Right kidney (tissue), 1 donor: Measurements from ENCODE around the gene NAV2.

Experiments used
- DNase-seq: peaks from one replicate; pipeline ENCODE4 v3.0.0-alpha.2; 2016

NAV2 gene

DNA sequence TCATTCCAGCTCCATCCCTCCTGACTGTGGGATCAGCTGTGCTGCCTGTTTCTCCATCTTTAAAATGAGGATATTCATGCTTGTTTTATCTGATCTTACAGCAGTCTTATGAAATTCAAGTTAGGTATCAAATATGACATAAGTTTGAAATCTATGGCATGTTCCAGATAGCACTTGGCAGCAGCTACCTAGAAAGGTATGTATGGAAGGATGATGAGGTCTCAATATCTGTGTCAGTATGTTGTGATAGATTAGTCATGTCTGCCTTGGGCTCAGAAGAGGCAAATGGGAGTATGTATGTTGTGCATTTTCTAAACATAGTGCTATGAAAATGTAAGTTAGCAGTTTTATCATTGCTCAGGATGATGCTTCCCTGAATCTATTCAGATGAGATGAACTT is 122.1 kb downstream of the NAV2 start:
- DNase-seq, result no peak

DNA sequence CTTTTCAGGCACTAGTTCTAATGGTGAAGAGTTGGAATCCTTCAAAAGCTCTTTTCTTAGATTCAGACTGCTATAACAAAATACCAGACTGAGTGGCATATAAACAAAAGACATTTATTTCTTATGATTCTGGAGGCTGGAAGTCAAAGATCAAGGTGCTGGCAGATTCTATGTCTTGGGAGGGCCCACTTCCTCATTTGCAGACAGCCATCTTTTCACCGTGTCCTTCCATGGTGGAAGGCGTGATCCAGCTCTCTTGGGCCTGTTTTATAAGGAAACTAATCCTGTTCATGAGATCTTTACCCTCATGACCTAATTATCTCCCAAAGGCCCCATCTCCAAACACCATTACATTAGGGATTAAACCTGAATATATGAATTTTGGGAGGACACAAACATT is 124.0 kb downstream of the NAV2 start:
- DNase-seq, result no peak

DNA sequence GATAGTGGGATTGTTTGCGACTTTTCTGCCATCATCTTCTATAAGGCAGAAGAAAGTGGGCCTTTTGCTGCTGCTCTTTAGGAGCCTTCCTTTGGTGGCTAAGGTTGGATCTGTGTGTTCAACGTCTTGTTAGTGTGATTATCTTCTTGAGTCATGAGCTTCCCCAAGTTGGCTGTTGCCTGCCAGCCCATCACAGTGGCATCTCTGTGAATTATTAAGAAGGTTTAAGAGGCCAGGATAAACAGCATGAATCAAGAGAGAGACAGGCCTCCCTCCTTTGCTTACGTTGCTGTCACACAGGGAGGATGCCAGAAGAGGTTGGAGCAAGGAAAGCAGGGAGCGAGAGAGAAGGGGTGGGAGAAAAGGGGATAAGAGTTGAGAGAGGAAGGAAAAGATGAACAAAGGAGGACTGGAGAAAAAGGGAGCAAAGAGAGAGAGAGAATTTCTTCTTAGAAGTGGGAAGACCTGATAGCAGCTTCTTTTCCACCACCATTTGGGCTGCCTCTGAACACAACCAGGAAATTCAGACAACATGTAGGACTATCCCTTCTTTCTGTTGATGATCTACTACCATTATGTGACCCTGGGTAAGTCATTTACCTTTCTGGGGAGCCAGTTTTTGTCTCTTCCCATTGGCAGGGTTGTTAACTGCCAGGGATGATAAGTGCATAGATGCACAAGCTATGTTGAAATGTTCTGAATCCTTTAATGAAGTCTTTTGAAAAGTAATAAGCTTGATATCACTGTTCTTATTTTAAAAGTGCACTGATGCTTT is 126.5 kb downstream of the NAV2 start:
- no peak for DNase-seq

DNA sequence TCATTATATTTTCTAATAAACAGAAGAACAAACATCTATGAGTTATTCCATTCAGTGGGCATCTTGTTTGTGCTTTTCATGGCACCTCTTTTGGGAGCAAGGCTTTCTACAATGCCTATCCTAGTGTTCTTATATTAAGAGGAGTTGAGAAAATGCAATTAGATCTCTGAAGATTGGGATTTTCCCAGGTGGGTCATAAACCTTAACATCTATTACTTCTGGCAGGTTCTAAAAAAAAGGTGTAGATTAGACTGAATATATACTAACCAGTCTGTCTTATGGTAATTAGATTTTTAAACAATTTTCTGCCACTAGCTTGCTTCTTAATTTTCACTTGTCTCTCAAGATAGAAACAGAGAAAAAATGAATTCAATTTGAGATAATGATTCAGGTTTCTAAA is 128.3 kb downstream of the NAV2 start:
- no peak for DNase-seq

DNA sequence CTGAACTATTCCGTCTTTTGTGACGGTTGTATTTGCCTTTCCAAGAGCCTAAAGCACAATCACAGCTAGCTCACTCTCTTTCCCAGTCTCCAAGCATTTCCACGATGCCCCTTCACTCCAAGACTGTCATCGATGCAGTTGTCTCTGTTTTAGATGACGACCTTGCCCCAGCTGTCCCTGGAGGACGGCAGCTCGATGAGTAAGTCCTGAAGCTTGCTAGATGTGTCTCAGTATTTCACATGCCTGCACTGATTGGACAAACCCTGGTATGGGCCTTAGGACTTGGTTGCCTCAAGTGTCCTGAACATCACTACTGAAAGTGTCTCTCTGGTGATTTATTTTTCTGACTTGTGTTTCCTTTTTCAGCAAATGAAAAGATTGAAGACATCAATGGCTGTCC is 129.9 kb downstream of the NAV2 start:
- no peak for DNase-seq

DNA sequence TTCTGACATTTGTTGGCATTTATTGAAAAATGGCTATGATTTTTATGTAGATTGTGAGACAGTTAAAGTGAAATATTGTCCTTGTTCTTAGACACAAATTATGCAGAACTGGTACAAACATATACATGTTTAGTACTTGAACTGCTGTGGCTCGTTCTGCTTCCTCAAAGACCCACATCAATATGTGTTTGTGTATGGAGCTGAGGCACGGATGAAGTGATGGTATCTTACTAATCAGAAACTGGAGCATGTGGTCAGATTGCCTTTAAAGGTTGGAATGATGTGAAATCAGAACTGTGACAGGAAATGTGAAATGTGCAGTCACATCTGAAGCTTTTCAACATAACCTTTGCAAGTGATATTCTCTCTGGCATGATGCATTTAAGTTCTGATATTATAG is 130.4 kb downstream of the NAV2 start:
- no peak for DNase-seq

DNA sequence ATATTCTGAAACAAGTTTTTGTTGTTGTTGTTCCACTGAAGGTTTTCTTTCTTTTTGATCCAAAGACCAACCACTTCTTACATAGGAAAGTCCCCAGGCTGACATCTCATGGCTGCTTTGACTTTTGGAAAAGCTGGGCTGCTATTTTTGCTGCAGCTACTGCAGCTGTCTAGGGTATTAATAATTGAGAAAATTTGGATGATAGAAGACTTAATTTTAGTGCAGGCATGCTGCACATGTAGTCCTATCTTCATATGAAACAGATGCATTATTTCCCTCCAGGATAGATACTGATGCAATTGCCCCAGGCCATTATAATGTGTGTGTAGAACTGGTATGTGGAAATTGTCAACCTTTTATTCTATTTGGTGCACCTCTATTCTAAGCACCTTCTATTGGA is 131.4 kb downstream of the NAV2 start:
- DNase-seq, result no peak

DNA sequence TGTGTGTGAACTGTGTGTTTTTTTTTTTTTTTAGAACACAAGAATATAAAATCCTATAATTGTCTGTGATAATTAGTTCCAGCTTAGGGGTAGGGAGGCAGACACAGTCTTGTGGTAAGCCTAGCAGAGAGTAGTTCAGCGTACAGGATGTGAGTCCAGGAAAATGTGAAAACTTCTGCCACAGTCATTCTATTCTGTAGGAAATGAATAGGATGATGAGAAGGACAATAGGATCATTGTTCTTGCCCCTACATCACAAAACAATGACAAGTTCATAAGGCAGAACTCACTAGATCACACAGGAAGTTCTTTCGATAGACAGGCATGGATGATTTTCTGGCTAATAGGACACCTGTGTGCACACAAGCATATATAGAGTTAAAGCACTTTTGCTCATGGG is 132.2 kb downstream of the NAV2 start:
- no peak for DNase-seq

DNA sequence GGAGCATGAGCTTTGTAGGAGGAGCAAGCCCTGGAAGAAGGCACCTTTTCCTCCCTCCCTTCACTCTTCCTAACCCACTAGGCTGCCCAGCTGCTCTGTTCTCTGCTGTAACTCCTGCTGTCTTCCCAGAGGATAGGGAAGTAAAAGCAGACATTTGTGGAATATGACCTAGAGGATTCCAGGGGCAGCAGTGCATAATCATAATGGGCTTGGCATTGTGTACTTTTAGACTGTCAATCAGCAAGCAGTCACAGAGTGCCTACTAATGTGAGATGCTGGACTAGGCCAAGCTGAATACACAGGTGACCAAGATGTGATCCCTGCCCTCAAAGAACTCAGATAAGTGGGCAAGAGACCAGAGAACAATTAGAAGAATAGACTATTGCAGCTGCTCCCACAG is 133.0 kb downstream of the NAV2 start:
- DNase-seq, result no peak

DNA sequence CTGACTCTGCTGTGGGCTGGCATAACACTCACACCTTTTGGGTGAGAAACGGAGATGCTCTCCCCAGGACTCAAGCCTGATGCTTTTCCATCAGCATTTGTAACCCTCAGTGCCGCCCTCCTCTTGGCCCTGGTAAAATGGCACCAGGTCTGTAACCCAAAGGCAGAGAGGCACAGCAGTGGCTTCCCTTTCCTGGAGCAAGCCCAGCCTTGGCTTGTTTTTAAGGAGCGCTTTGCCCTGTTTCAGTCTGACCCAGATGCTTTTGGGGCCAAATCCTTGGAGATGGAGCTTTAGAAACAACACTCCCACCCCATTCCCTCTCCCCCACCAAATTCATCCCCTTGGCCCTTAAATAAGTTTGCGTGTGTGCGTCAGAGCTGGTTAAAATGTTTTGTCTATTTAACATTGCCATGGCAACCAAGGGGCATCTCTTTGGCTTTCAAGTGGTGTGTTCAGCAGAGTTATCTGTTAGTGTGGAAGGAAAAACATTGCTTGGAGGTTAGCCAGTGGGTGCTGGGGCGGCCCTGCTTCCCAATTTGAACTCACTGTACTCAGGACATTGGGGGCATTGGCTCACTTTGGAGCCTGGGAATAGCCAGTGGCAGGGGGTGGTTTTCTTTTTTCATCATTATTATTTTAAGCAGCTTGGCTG is 134.1 kb downstream of the NAV2 start:
- no peak for DNase-seq

DNA sequence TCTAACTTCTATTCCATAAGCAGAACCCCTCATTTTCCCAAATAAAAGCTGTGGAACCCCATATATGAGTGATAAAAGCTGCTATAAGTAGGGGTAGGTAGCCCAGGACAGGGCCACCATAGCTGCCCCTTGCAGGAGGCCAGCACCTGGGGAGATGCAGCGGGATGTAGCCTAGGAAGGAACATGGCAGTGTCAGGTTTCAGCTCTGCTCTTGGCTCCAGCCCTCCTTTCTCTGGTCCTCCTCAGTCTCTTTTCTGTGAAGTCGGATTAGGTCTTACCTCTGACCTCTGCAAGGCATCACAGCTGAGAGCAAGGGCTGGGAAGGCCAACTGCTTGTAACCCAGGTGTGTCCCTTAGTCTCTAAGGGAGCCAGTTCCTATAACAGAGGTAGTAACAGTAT is 135.6 kb downstream of the NAV2 start:
- DNase-seq, result no peak

DNA sequence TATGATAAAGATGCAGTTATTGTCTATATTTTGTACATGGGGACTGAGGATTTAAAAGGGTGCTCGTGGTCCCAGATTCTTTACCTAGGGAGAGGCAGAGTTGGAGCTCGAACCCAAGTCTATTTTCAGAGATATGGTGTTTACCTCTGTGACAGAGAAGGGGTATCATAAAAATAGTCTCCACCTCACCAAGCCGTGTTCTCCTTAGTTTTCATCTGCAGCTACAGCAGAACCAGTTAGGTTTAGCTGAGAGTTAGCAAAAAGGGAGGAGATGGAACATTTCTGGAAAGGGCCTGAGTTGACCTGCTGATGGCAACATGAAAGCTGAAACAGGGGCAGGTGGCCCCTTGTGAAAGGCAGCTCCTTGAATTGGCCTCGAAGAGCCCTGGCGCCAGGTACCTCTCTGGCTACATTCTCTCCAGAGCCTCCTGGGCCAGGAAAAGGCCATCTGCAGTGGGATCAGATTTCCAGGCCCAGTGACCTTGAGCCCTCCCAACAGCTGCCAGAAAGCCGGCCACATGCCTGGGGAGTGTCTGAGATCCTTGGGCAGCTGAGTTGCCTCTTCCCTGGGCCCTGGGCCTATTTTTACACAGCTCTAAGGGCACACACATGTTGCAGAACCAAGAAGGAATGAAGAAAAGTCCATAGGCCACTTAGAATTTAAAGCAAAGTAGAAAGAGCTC is 136.6 kb downstream of the NAV2 start:
- DNase-seq, result no peak

DNA sequence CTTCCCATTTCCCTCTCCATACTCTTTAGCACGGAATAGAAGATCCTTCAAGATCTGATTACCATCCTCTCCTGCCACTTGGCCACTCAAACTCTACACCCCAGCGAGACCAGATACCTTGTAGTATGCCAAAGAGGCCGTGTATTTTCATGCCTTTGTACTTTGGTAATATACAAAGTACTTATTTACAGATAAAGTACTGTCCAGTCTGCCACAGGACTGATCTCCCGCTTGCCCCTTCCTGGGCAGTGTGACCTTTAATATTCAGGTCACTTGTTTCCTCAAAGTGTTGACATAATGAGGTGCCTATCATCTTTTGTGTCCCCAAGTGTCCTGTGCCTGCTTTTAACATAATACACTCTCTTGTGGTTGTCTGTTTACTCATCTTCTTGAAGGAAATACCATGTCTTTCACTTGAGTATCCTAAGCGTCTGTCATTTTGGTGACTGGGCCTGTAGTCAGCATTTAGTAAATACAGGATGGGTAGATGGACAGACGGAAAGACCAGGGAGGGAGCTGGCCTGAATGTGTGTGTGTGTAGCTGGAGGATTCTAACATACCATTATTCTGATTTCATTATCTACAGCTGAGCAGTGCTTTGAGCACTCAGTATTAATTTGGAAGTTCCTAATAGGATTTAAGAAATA is 137.4 kb downstream of the NAV2 start:
- DNase-seq, result no peak

DNA sequence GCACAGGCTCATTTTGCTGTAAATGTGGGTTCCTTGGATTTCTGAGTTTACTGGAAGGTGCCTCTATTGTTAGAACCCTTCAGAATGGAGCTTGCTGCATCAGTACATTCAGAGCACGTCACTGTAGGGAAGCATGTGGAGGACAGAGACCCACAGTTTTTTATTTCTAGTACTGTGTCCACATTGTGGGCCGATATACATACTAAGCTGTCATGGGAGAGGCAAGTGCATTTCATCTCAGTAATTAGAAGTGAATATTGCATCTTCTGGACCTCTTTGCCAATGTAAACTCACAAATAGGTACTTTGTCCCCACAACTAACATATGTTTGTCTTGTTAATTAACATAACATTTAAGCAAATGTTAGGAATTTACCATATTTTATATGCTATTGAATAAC is 139.7 kb downstream of the NAV2 start:
- DNase-seq, result no peak

DNA sequence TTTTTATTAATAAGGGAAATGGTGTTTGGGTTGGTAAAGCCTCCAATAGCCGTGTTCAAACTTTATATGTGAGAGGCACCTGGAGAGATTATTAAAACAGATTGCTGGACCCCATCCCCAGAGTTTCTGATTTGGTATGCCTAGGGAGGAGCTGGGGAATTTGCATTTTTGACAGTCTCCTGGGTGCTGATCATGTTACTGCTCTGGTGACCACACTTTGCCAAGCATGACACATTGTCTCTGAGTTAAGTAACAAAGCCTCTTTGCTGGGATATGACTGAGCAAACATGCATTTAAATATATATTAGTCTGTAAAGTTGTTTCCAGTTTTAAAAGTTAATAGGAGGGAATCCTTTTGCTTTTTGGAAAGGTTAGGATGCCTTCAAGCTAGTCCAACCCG is 140.4 kb downstream of the NAV2 start:
- DNase-seq, result no peak

DNA sequence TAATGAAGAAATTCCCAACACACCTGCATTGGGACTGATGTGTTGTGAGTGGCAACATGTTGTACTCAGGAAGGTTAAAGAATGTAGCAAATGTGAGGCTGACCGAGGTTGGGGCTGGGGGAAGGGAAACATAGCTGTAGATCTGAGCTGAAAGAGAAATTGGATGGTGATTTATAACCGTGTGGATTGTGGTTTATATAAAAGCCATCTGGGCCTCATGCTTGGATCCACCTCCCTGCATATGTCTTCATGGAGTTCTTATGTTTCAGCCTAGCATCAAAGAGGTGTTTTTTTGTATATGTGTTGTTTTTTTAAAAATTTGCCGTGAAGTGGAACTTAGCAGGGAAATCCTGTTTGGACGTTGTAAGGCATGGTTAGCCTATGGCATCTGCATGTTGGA is 141.3 kb downstream of the NAV2 start:
- no peak for DNase-seq

DNA sequence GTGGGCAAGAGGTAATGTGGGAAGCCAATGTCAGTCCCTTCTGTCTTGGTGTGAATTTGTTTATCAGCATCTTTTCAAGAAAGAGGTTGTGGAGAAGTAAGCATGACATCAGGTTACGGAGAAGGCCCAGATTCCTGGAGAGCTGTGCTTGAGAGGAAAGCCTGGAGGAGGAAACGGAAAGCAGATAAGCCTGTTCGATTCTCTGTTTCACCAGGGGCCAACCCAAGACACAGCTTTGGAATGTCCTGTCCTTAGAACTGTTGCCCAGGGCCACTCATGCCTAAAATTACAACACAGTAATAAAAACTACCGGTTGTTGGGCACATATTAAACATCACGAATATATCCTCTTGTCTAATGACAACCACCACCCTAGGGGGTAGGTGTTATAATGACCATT is 148.5 kb downstream of the NAV2 start:
- DNase-seq, result no peak

DNA sequence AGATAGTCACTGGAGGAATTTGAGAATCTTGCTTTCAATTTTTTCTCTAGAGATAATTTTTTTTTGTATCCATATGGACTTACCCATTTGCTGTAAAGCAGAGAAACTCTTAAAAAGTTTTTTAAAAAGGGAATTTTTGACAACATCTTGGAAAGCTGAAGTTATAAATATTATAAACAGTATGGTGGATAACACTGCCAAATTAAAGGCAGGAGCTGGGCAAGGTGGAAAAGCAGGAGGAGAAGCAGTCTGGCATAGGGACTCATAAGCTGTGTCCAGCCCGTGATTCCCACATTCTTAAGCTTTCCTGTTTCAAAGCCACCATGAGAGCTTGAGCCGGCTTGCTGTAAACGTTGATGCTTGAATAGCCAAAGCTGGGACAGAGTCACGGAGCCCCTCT is 149.5 kb downstream of the NAV2 start:
- no peak for DNase-seq

DNA sequence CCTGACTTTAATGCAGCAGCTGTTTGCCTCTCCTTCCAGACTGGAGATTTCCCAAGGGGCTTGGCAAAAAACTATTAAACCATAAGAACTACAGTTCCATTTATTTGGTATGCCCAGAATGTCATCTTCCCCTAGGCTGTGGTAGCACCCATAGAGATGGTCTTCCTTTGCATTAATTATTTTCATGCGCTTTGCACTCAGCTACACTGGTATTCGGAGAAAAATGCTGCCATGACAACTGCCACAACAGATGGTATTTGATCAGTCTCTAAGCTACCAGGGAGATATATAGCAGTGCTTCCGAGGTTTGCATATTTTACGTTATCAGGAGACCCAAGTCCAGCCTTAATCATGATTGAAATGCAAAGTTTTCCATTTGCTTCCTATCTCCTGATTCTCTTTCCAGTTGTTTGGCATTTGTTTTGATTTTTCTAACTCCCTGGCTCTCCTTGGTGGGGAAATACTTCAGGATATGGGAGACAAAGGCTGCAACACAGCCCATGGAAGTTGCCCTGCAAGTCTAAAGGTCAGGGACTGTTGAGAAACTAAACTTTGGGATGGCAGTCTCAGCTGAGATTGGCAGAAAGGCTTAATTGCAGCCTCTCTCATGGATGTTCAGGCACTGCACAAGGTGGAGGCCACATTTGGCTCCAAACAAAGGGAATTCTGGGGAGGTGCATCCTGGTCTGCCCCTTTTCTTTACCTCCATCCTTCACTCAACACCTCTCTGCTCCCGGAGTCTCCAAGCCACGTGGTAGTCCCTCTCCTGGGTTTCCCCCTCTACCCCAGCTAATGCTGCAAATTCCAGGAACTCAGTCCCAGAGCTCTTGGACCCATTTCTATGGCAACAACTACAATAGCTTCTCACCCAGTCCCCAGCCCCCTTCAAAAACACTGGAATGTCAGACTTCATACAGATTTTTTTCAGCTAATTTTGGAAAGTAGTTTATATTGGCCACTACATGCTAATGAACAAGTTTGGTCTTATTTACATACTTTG is 151.8 kb downstream of the NAV2 start:
- DNase-seq, result no peak

DNA sequence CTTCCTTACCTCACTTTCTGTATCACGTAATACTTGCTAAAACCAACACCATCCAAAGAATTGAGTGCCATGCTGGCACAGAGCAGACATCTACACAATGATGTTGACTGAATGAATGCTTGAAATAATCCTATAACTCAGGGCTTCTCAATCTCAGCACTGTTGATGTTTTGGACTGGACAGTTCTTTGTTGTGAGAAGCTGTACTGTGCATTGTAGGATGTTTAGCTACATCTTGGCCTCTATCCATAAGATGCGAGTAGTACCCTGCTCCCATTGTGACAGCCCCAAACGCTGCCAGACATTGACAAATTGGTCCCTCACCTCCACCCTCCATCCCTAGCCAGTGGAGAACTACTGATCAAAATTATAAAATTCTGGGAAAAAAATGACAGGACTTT is 153.4 kb downstream of the NAV2 start:
- no peak for DNase-seq

DNA sequence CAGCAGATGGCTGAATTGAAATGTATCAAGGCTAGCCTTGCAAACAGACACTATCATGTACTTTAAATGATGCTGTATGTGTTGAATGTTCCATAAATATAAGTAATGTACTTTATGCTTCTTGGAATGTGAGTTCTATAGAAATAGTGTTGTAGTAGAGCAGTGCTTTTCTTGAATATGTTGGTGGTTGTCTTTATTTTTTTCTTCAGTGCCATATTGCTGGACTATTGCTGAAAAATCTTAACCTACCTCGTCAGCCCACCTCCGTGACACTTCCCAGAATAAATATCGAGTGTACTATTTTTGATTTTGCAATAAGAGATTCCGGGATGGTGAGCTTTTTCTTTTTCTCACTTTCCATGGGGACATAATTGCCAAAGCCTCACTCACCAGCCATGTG is 153.9 kb downstream of the NAV2 start:
- DNase-seq, result no peak

DNA sequence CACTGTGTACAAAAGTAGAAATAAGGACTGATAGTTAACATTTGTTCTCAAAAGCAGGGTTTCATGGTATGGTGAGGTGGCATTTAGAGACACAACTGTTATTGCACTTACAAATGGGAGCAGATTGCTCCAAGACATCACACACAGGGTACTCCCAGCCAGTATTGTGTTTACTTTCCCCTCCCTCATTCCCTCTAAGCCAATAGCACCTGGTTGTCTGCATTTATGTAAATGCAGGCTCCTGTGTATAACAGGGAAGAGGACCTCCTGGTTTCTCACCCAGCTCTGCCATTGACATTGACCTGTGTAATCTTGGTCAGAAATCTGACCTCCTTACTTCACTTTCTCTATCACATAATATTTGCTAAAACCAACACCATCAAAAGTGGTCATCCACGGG is 154.4 kb downstream of the NAV2 start:
- DNase-seq, result no peak
